GM19099 (cell line): ENCODE results near the gene PTPRN2.

Source experiments
- POLR2A ChIP-seq: IDR thresholded peaks from 3 replicates; pipeline ENCODE4 v1.6.1; 2011; ENCODE audit warnings: low read depth; ENCODE audit not compliant: insufficient read length; ENCODE audit errors: extremely low read depth

Gene PTPRN2

DNA sequence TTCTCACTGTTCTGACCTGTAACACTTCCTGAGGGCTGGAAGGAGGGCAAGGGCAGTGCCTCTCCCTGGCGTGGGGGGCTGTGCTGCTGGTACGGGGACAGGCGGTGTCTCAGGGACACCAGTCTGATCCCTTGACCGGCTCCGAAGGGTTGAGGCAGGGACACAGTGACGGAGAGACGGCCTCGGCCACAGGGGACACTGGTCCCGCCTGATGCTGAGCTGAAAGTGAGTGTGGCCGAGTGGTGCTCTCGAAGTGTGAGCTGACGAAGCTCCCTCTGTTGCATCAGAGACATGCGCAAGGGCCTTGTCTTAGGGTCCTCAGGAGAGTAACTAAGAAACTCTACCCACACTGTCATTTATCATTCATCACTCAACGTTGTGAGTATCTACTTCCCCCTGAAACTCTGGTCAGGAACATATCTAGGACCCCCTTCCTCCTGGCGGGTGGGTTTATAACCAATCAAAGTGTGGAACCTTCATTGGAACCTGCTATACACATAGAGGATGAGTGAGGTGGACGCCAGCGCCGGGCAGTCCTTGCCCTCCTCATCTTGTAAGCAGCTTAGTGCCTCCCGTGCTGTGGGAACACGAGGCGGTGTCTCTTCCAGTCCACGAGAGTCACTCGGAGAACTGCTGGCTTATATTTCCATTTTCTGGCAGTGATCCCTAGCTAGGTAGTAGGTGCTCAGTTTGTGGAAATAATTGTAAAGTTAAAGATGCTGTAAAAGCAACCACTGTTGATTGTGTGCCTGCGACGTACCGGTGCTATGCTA is 967.7 kb downstream of the PTPRN2 start:
- no peak for TF ChIP-seq POLR2A

DNA sequence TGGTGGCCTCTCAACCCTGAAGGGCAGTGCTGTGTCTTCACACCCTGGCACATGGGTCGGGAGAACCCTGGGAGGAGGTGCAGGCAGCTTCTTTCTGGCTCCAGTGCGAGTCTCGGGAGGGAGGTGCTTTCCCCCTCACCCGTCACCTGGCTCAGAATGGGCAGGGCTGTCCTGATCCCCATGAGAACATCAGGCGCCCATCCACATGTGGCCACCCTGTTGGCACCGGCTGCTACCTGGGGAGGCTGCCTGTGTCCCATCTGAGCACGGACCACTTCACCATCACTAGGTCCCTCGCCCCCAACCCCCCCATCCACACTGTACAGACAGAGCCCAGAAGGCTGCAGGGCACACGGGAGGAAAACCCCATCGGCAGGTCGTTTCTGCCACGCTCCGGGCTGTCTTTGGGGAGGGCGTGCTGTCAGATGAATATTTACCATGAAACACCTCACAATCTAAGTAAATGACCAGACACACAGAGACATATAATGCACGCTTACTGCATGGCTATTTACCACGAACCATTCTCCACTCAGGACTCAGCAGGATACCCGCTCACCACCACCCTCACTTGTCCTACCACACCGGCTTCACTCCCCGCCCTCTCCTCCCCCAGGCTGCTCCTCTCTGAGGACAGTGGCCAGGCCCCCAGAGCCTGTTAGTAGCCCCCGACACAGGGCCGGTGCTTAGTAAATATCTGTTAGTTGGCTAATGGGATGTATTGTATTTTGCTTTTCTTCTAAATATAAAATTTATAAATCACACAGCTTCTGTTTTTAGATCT is 968.6 kb downstream of the PTPRN2 start:
- no peak for TF ChIP-seq POLR2A

DNA sequence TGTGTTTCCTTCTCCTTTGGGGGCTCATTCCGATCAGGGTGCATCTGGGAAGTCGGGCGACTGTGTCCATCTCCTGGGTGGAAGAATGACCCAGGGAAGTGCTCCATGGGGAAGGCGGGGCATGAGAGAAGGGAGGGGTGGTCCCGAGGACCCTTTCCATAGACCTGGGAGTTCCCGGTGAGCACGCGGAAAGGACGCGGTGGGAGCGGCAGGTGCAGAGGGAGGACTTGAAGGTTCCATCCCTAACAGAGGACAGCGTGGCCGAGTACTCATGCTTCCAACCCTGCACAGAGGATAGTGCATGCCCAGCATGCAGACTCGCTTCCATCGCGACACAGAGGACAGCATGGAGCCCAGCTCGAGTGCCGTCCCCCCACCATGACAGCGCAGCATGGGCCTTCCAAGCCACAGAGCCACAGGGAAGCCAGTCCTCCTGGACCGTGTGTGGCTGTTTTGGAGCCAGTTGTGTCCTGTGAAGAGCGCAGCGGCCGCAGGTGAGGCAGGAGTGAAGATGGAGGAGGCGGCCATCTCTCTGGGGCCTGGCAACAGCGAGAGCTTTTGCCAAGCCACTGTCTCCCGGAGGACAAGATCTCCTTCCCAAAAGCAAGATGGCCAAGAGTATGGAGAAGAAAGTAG is 969.4 kb downstream of the PTPRN2 start:
- no peak for TF ChIP-seq POLR2A

DNA sequence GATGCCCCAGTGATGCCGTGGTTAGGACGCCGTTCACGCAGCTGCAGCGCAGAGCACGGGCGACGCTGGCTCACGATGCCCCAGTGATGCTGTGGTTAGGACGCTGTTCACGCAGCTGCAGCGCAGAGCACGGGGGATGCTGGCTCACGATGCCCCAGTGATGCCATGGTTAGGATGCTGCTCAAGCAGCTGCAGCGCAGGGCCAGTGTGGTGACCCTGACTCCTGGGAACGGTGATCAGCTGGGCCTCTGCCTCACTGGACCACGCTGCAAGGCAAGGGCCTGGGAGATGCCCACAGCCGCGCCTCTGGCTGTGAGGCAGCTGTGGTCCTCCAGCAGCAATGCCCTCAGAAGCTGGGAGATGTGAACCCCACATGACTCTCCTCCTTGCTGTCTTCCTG is 970.2 kb downstream of the PTPRN2 start:
- no peak for TF ChIP-seq POLR2A

DNA sequence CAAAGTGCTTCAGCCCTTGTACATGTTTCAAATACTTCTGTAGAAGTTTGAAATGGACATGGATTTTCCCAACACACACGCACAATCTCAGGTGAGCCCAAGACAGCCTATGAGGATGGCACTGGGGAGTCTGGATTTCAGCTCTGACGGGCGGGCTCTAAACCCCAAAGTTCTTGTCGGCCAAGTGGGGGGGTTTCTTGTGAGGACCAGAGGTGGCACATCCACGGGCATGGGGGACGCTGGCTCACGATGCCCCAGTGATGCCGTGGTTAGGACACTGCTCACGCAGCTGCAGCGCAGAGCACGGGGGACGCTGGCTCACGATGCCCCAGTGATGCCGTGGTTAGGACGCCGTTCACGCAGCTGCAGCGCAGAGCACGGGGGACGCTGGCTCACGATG is 970.7 kb downstream of the PTPRN2 start:
- no peak for TF ChIP-seq POLR2A

DNA sequence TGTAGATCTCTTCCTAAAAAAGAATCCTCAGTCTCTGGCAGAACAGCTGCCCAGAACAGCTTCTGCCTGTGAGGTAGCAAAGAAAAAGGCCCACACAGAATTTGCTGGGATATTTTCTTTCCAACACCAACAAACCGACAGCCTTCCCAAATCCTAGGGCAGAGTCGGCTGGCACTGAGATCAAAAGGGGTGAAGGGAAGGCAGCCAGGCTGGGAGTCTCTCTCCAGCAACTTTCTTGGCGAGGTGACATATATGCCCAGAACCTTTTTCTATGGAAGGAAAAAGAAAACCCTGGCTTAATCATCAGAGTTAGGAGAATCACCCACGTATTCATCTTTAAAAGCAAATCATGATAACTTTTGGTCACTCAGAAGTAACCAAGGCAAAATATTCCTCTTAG is 971.2 kb downstream of the PTPRN2 start:
- TF ChIP-seq POLR2A, result no peak

DNA sequence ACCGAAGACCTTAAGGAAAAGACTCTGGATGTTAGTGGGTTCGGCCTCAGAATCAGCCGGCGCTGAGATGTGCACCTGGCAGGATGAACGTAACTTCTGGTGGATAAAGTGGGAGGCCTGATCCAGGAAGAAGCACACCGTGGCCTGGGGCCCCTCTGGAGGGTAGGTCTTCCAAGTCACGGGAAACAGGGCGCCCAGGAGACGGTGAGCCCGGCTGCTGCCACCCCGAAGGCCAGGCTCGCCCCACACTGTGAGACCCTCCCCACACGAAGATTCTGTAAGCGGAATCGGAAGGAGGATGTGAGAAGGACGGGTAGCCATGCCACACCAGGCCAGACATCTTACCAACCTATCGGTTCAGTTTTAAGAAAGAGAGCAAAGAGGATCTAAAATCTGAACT is 971.8 kb downstream of the PTPRN2 start:
- TF ChIP-seq POLR2A, result no peak

DNA sequence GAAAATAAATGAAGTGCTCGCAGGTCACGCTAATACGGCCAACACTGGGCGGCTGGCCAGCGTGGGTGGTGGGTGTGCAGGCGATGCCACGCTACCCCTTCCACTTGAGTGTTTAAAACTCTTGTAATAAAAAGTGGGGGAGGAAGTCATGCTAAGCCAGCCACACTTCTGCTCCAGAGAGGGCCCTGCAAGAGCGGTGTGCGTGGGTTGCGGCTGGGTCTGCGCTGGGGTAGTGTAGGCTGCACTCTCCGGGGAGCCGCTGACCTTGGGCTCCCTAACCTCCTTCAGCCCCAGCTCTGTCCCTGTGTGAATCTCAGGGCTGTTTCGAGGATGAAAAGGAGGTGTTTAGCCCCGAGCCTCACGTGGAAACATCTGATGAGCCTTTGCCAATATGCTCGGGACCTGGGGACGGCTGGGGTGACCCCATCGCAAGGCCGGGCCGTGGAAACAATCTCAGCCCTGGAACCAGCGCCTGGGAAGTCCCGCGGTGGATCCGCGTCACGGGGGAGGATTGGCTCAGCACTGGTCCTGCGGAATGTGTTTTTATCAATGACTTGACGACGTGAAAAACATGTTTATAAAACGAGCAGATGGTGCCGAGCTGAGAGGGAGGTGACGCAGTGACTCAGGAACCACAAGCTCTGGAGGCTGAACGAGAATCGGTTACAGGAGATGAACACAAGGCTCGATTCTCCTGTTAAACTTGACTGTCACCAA is 972.4 kb downstream of the PTPRN2 start:
- no peak for TF ChIP-seq POLR2A

DNA sequence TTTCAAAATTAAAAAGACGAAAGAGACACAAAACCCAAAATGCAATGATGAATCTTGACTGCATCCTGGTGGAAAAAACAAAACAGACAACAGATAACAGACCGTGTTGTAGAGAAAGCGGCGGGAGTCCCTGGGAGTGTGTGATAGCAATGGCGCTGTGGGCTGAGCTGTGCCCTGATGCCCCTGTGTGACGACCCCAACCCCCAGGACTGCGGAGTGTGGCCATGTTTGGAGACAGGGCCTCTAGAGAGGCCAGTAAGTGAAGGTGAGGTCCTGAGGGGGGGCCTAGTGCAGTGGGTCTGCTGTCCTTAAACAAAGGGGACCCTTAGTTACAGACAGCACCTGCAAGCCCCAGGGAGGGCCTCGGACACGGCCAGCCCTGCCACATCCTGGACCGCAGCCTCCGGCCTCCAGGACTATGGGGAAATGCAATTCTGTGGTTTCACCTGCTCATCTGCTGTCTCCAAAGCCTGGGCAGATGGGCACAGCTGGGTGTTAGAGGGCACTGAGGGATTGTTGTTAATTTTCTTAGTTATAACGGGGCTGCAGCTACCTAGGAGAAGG is 973.1 kb downstream of the PTPRN2 start:
- TF ChIP-seq POLR2A, result no peak

DNA sequence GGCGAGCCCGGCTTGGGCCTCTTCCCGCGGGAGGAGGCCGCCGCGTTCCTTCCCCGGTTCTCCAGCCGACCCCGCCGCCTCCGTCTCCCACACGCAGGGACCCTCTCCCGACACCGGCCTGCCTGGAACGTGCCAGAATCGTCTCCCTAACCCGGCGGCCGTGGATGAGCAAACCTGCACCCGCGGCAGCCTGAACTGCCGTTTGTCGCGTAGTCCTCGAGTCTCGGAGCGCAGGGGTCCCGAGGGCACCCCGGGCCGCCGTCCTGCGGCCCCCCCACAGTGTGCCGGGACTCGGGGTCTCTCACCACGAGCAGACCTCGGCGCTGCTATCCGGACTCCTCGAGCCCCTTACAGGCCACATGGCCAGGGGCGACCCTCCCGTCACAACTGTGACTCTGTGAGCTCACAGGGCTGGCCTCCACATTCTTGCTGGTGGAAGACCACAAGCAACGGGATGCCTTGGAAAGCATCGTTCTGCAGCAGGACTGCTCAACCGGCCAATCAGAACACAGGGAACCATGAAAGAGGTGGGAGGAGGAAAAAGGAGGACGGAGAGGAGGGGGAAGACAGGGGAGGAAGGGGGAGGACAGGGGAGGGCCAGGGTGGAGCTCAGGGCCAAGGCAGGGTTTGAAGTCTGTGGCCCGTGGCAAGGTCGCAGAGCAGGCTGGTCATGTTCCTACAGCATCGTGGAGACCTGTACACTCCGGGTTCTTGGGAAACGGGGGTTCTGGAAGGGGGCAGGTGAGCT is 973.9 kb downstream of the PTPRN2 start:
- no peak for TF ChIP-seq POLR2A

DNA sequence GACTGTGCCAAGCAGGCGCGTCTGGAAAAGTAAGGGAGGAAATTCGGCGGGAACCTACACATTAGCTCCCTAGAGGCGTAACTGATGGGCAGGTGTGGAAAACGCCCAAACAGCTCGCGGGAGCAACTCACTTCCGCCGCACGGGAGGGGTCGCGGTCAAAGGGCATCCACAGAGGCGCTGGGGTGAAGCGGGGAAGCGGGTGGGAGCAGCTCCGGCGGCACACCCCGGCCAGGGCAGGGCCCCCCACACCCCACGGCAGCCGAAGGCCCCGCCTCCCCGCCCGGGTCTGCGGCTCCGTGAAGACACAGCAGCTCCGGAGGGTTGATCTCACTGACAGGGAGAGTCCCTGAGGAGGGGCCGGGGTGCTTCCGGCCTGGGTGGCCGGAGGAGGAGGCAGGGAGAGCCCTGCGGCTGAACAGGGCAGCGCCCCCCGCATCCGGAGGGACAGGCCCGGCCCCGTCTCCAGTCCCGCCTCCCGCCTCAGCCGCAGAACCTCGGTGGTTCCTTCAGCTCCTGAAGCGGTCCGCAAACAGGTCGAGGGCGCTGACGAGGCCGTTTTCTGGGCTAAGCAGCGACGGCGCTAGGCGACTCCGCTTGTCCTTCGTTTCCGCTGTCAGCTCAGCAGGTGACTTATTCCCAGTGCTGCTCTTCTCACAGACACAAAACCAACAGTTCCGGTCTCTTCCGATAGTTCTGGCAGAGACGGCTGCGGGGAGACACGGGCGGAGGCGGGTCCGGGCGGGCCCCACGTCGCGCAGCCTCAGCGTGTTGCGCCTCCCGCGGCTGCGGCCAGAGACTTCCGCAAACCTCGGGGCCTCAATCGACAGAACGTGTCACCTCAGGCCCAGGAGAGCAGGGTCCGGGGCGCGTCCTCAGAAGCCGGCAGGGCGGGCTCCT is 974.7 kb downstream of the PTPRN2 start:
- TF ChIP-seq POLR2A, result no peak

DNA sequence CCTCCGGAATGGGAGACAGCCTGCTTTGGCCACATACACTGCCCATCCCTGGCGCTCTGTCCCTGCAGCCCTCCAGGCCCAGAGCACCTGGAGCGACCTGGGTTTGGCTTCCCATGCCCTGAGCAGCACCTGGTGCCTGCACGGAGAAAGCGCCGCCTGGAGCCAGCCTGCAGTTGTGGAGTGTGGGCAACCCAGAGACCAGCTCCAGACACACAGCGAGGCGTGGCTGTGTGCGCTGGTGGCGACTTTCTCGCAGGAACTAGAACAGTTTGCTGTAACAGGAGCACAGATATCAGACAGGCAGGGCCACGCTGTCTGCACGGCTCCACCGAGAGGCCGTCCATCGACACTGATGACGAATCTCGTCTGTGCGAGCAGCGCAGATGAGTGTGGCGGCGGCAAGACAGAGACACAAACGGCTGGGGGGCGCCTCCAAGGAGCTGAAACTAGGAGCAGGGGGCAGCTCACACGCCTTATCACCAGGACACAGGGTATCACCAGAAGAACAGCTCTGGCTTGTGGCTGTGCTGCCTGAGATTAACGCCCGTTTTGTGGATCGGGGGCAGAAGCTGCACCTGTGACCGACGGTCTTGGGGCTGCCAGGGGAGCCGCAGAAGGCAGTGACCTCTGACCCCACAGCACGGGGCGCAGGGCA is 975.5 kb downstream of the PTPRN2 start:
- no peak for TF ChIP-seq POLR2A

DNA sequence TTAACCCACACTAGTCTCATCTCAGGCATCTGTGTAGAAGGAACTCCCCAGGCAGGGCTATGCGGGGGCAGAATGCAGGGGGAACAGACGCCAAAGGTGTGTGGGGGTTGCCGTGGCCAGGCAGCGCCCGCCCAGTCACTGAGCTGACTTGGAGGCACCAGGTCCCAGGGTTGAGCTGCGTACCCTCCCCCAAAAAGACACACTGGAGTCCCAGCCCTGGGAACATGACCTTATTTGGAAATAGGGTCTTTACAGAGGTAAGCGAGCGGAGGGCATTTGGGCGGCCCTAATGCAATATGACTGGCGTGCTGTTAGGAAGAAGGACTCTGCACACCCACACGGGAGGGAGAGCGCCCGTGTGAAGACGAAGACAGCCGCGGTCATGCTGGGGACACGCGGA is 976.3 kb downstream of the PTPRN2 start:
- no peak for TF ChIP-seq POLR2A

DNA sequence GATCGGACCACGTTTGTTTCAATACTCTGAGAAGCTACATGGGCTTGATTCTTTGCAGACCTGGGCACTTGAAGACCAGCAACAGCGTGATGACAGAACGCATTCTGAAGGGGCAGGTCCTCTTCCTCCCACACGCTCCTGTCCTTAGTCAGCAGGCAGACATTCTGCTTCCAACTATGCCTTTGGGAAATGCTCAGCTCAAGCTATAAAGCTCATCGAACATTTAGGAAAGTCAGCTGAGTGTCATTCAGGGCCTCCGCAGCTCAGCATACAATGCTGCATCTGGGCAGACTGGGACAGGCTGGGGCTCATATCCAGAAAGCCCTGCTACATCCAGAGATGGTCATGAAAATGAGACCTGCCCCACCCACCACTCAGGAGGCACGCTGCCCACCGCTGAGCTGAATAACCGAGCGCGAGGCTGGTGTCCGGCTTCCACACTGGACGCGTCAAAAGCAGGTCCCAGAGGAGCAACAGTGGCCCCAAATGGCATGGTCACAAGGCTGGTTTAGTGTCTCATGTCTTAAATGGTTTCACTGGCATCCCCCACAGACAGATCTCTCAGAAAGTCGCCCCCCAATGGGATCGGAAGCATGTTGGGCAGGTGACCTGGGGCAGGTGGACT is 976.8 kb downstream of the PTPRN2 start:
- TF ChIP-seq POLR2A, result no peak
